HCT116 (cell line): Measurements from ENCODE around the gene EIF4E1B. TPM values are rescaled to one million over a fixed set of nuclear protein-coding genes. Genes with fewer than 3 reads are reported as not detected.

Experiments
- ATAC-seq: fragments of 200-7000 bp; cut with Tn5 transposase; 2 replicates; pipeline ENCODE4 v1.9.1; 2020; ENCODE audit warnings: mild to moderate bottlenecking, moderate library complexity
- BruUV-seq: library from RNA; stranded (reverse); fragments of 400-500 nt; replicated peaks from 2 replicates; lab custom pipeline; 2021; lab: Mats Ljungman, UMichigan
- CTCF ChIA-PET: fragments of 300-600 bp; sonication (Branson Sonifier 250); formaldehyde crosslinking; loops from one replicate; lab custom pipeline; 2021; ENCODE audit warnings: antibody characterized with exemption; lab: Charles Lee
- POLR2A ChIA-PET: fragments of 300-600, 350-600 bp; sonication (Branson Sonifier 250); formaldehyde crosslinking; loops from one replicate; lab custom pipeline; 2021; ENCODE audit warnings: antibody characterized with exemption; lab: Charles Lee
- RAD21 ChIA-PET, 2 experiments: fragments of 300-600 bp; sonication (Branson Sonifier 250); formaldehyde crosslinking; loops; one replicate each; lab custom pipeline; 2023; ENCODE audit warnings: low total read pairs in 2 of 2; ENCODE audit not compliant: uncharacterized antibody in 2 of 2, unreplicated experiment in 2 of 2, low non-redundant PET in 1 of 2; lab: Charles Lee
- DNase-seq: peaks from one replicate; pipeline ENCODE4 v3.0.0-alpha.2; 2010; ENCODE audit warnings: low read depth, low spot score
- H2AFZ ChIP-seq: fragments of 200-600 bp; shearing (Covaris generic), sonication (generic); 2 replicates; pipeline ENCODE4 v1.6.1; 2017; ENCODE audit warnings: low read depth, mixed run types, mixed read lengths, antibody characterized with exemption, low read length; ENCODE audit not compliant: poor library complexity, severe bottlenecking
- H3K27ac ChIP-seq: 2 replicates; pipeline ENCODE4 v1.5.1; 2012; ENCODE audit warnings: low read depth, low read length
- H3K27me3 ChIP-seq: fragments of 200-600 bp; sonication (generic); 2 replicates; pipeline ENCODE4 v1.6.1; 2016; ENCODE audit warnings: mixed run types, low read length, mixed read lengths; ENCODE audit not compliant: insufficient read depth
- H3K36me3 ChIP-seq, 2 experiments: fragments of 200-500 bp in 1 of 2; fragments of 200-600 bp in 1 of 2; sonication (Bioruptor generic) in 1 of 2; sonication (generic) in 1 of 2; 2 replicates each; pipeline versions ENCODE4 v1.5.1 to v1.6.1; 2014 to 2016; ENCODE audit warnings: low read length in 2 of 2, inconsistent platforms in 1 of 2, mixed read lengths in 1 of 2, mixed run types in 1 of 2; ENCODE audit not compliant: insufficient read depth in 2 of 2, control insufficient read depth in 1 of 2
- H3K4me1 ChIP-seq, 2 experiments: fragments of 200-600 bp in 1 of 2; sonication (generic) in 1 of 2; 2 replicates each; pipeline versions ENCODE4 v1.5.1 to v1.6.1; 2012 to 2017; ENCODE audit warnings: low read length in 2 of 2, inconsistent platforms in 1 of 2, mild to moderate bottlenecking in 1 of 2, mixed read lengths in 1 of 2, mixed run types in 1 of 2, moderate library complexity in 1 of 2; ENCODE audit not compliant: insufficient read depth in 2 of 2, control insufficient read depth in 1 of 2
- H3K4me2 ChIP-seq: fragments of 200-600 bp; sonication (generic); 2 replicates; pipeline ENCODE4 v1.6.1; 2017; ENCODE audit warnings: mixed run types, low read length, mixed read lengths
- H3K4me3 ChIP-seq, 2 experiments: fragments of 200-600 bp in 1 of 2; sonication (generic) in 1 of 2; replicated peaks in 1 of 2; 2 replicates each; pipeline ENCODE4 v1.5.1; 2011 to 2016; ENCODE audit warnings: low read length in 2 of 2, control low read depth in 1 of 2, low read depth in 1 of 2, mild to moderate bottlenecking in 1 of 2, mixed read lengths in 1 of 2, mixed run types in 1 of 2
- H3K79me2 ChIP-seq: fragments of 200-600 bp; sonication (generic); 2 replicates; pipeline ENCODE4 v1.6.1; 2017; ENCODE audit warnings: mild to moderate bottlenecking, mixed run types, low read length, moderate library complexity, mixed read lengths; ENCODE audit not compliant: insufficient read depth
- H3K9ac ChIP-seq: fragments of 200-600 bp; sonication (generic); 2 replicates; pipeline ENCODE4 v1.6.1; 2016; ENCODE audit warnings: low read length, mixed read lengths
- H3K9me2 ChIP-seq: fragments of 200-600 bp; sonication (generic), shearing (Covaris generic); 2 replicates; pipeline ENCODE4 v1.6.1; 2017; ENCODE audit warnings: mixed run types, mild to moderate bottlenecking, moderate library complexity; ENCODE audit not compliant: insufficient read depth
- H3K9me3 ChIP-seq, 2 experiments: fragments of 200-500 bp in 1 of 2; fragments of 200-600 bp in 1 of 2; sonication (Bioruptor generic) in 1 of 2; sonication (generic) in 1 of 2; 2 replicates each; pipeline ENCODE4 v1.6.1; 2014 to 2017; ENCODE audit warnings: low read length in 2 of 2, mixed read lengths in 2 of 2, inconsistent platforms in 1 of 2, low read depth in 1 of 2, mild to moderate bottlenecking in 1 of 2, mixed run types in 1 of 2, moderate library complexity in 1 of 2; ENCODE audit not compliant: control insufficient read depth in 1 of 2, insufficient read depth in 1 of 2
- H4K20me1 ChIP-seq: fragments of 200-600 bp; sonication (generic), shearing (Covaris generic); 2 replicates; pipeline ENCODE4 v1.6.1; 2017; ENCODE audit warnings: mixed run types, mild to moderate bottlenecking, moderate library complexity; ENCODE audit not compliant: insufficient read depth
- CBX3 ChIP-seq: IDR thresholded peaks from 2 replicates; pipeline ENCODE4 v1.6.1; 2012; ENCODE audit warnings: low read depth
- CEBPB ChIP-seq: IDR thresholded peaks from 2 replicates; pipeline ENCODE4 v1.6.1; 2012; ENCODE audit warnings: low read depth
- EGR1 ChIP-seq: IDR thresholded peaks from 2 replicates; pipeline ENCODE4 v1.6.1; 2012; ENCODE audit warnings: low read depth
- ELF1 ChIP-seq: IDR thresholded peaks from 2 replicates; pipeline ENCODE4 v1.6.1; 2012; ENCODE audit warnings: low read depth, borderline replicate concordance
- EZH2 ChIP-seq: fragments of 200-600 bp; sonication (generic); IDR thresholded peaks from 2 replicates; pipeline ENCODE4 v1.6.1; 2017; ENCODE audit warnings: antibody characterized with exemption, mixed run types
- EZH2phosphoT487 ChIP-seq: fragments of 200-600 bp; IDR thresholded peaks from 2 replicates; pipeline ENCODE4 v1.6.1; 2018; ENCODE audit warnings: antibody characterized with exemption, borderline replicate concordance
- FOSL1 ChIP-seq: IDR thresholded peaks from 2 replicates; pipeline ENCODE4 v1.6.1; 2012; ENCODE audit warnings: low read depth
- POLR2A ChIP-seq: IDR thresholded peaks from 2 replicates; pipeline ENCODE4 v1.7.0; 2011; ENCODE audit warnings: borderline replicate concordance; ENCODE audit not compliant: insufficient read depth, insufficient read length; ENCODE audit errors: extremely low read depth
- RAD21 ChIP-seq: IDR thresholded peaks from 2 replicates; pipeline ENCODE4 v1.6.1; 2012; ENCODE audit warnings: low read depth, mild to moderate bottlenecking
- SP1 ChIP-seq: IDR thresholded peaks from 2 replicates; pipeline ENCODE4 v1.6.1; 2012; ENCODE audit warnings: low read depth
- TCF7L2 ChIP-seq: IDR thresholded peaks from 2 replicates; pipeline ENCODE4 v1.7.0; 2011; ENCODE audit warnings: borderline replicate concordance, inconsistent platforms; ENCODE audit not compliant: insufficient read depth, insufficient read length; ENCODE audit errors: extremely low read depth
- YY1 ChIP-seq: IDR thresholded peaks from 2 replicates; pipeline ENCODE4 v1.6.1; 2011; ENCODE audit warnings: low read length, low read depth, moderate library complexity, mild to moderate bottlenecking; ENCODE audit not compliant: insufficient replicate concordance; ENCODE audit errors: extremely low read depth
- ZFX ChIP-seq: fragments of 450-650 bp; IDR thresholded peaks from 2 replicates; pipeline ENCODE4 v1.6.1; 2017
- intact Hi-C: fragments of 100-400 bp; cut with micrococcal nuclease; formaldehyde crosslinking; loops from 2 replicates; pipeline ENCODE4 v1.10.0; 2022
- total RNA-seq: library from RNA; stranded (reverse); gene quantifications from one replicate; pipeline ENCODE4 v1.2.1, GENCODE V29; 2021; ENCODE audit not compliant: unreplicated experiment
- TF ChIP-seq, protein P1 (sequence below): IDR thresholded peaks from 2 replicates; pipeline ENCODE4 v1.6.1; 2012
- TF ChIP-seq, protein P2 (sequence below): IDR thresholded peaks from 2 replicates; pipeline ENCODE4 v1.6.1; 2011; ENCODE audit warnings: mild to moderate bottlenecking, low read length, moderate library complexity; ENCODE audit not compliant: insufficient replicate concordance; ENCODE audit errors: extremely low read depth
- TF ChIP-seq, protein P3 (sequence below): IDR thresholded peaks from 2 replicates; pipeline ENCODE4 v1.6.1; 2012; ENCODE audit warnings: low read depth

Gene EIF4E1B
- total RNA-seq, 1 experiment from 2014 or later = 0.07 TPM

DNA sequence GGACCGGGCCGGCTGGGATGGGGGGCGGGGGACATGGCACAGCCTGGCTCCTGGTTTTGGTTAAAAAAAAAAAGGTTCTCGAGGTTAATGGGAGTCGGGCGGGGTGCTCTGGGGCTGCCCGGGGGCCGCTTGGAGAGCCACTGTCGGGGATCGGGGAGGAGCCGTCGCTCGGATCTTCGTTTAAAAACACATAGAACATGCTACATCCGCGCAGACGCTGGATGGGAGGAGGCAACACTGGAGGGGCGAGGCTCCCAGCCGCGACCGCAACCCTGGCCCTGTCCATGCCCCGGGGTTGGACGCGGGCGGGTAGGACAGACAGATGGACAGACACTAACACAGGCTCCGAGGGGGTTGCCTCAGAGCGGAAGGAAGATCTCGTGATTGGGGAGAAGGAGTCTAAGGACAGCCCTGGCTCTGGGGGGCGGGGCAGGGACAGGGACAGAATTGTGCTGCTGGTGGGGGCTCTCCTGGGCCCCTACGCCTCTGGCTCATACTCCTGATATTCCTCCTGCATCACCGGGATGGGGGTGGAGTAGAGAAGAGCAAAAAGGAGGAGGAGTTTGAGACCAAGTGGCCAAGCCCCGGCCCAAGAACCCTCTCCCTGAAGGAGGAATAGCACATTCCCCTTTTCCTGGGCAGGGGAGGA lies 10.0 kb upstream of the EIF4E1B start:
- ATAC-seq (no peak), DNase-seq (no peak)
- Histone ChIP-seq H3K9me3 (no peaks in the 10 kb centered on the region), H3K9ac (no peak overlapping the region), H3K4me3 (no peak overlapping the region), H3K79me2 (no peaks in the 10 kb centered on the region), H4K20me1 (no peaks in the 10 kb centered on the region), H3K9me2 (no peaks in the 10 kb centered on the region), H3K27ac (no peak overlapping the region), H3K27me3 (no peaks in the 10 kb centered on the region), H3K4me2 (no peak overlapping the region), H2AFZ (no peak overlapping the region), H3K4me1 (peaks cover 5 to 16% of the 10 kb centered on the region in 2 experiments; a peak in 3 of 4 replicates), H3K36me3 (no peaks in the 10 kb centered on the region)
- intact Hi-C loops = no loop called here
- TF ChIP-seq CBX3 (no peak), ZFX (no peak), YY1 (no peak), EGR1 (no peak), TCF7L2 (no peak), ELF1 (no peak), EZH2phosphoT487 (no peak), FOSL1 (no peak), EZH2 (no peak)
- TF ChIP-seq, protein P1, sequence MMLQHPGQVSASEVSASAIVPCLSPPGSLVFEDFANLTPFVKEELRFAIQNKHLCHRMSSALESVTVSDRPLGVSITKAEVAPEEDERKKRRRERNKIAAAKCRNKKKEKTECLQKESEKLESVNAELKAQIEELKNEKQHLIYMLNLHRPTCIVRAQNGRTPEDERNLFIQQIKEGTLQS = no peak
- RAD21 ChIA-PET = no interaction called here
- no TSS peak for BruUV-seq
- CTCF ChIA-PET = no interaction called here
- POLR2A ChIA-PET = no interaction called here

DNA sequence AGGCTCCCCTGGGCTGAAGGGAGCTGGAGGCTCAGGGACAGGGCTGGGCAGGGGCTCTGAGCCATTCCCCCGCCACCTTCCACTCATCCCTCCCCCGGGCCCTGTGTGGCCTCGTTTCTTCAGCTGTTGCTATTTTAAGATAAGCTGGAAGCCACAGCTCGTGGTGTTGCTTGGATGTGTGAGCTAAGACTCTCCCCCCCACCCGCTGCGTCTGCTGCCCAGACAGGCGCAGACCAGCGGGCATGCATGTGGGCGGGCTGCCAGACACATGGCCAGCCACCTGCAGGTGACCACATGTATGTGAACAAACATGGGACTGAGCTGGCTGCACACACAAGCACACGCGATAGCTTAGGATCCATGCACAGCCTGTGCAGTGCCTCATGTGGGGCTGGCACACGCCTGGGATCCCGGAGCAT lies 8.8 kb upstream of the EIF4E1B start:
- ChIA-PET CTCF (interaction anchor here (0.8 to 1.5 kb wide), 2 partner anchors 39 to 48 kb away, joined by 3 to 4 read pairs; no protein-coding TSS in a partner anchor), RAD21 (no interaction called here)
- H3K27me3 ChIP-seq = no peaks in the 10 kb centered on the region
- no peak for TF ChIP-seq YY1
- TF ChIP-seq, protein P2, sequence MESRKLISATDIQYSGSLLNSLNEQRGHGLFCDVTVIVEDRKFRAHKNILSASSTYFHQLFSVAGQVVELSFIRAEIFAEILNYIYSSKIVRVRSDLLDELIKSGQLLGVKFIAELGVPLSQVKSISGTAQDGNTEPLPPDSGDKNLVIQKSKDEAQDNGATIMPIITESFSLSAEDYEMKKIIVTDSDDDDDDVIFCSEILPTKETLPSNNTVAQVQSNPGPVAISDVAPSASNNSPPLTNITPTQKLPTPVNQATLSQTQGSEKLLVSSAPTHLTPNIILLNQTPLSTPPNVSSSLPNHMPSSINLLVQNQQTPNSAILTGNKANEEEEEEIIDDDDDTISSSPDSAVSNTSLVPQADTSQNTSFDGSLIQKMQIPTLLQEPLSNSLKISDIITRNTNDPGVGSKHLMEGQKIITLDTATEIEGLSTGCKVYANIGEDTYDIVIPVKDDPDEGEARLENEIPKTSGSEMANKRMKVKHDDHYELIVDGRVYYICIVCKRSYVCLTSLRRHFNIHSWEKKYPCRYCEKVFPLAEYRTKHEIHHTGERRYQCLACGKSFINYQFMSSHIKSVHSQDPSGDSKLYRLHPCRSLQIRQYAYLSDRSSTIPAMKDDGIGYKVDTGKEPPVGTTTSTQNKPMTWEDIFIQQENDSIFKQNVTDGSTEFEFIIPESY = no peak
- TF ChIP-seq CEBPB = no peak
- TF ChIP-seq, protein P3, sequence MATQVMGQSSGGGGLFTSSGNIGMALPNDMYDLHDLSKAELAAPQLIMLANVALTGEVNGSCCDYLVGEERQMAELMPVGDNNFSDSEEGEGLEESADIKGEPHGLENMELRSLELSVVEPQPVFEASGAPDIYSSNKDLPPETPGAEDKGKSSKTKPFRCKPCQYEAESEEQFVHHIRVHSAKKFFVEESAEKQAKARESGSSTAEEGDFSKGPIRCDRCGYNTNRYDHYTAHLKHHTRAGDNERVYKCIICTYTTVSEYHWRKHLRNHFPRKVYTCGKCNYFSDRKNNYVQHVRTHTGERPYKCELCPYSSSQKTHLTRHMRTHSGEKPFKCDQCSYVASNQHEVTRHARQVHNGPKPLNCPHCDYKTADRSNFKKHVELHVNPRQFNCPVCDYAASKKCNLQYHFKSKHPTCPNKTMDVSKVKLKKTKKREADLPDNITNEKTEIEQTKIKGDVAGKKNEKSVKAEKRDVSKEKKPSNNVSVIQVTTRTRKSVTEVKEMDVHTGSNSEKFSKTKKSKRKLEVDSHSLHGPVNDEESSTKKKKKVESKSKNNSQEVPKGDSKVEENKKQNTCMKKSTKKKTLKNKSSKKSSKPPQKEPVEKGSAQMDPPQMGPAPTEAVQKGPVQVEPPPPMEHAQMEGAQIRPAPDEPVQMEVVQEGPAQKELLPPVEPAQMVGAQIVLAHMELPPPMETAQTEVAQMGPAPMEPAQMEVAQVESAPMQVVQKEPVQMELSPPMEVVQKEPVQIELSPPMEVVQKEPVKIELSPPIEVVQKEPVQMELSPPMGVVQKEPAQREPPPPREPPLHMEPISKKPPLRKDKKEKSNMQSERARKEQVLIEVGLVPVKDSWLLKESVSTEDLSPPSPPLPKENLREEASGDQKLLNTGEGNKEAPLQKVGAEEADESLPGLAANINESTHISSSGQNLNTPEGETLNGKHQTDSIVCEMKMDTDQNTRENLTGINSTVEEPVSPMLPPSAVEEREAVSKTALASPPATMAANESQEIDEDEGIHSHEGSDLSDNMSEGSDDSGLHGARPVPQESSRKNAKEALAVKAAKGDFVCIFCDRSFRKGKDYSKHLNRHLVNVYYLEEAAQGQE = no peak
- no peak for TF ChIP-seq EGR1
- TF ChIP-seq POLR2A = no peak
- TF ChIP-seq SP1 = no peak
- no peak for TF ChIP-seq RAD21

More for the DNA sequence above, 8.8 kb upstream of the EIF4E1B start:
- Histone ChIP-seq H3K4me1 (peaks cover 2 to 15% of the 10 kb centered on the region in 2 experiments; a peak in 3 of 4 replicates), H3K79me2 (no peaks in the 10 kb centered on the region), H3K4me2 (no peak overlapping the region), H3K4me3 (no peak overlapping the region), H3K36me3 (no peaks in the 10 kb centered on the region), H3K9me2 (no peaks in the 10 kb centered on the region), H3K27ac (no peak overlapping the region), H2AFZ (no peak overlapping the region), H3K9ac (no peak overlapping the region), H3K9me3 (no peaks in the 10 kb centered on the region), H4K20me1 (no peaks in the 10 kb centered on the region)
- intact Hi-C loops = no loop called here
- POLR2A ChIA-PET = no interaction called here
- no TSS peak for BruUV-seq
- ATAC-seq (no peak), DNase-seq (no peak)
